DMS79 treated with DMSO at 0.1 percent for 48 hours (cell line): ENCODE data around the gene S100A2.

Experiments used
- DNase-seq: peaks from one replicate; lab custom pipeline; 2025; lab: John Stamatoyannopoulos, UW

The S100A2 gene

DNA sequence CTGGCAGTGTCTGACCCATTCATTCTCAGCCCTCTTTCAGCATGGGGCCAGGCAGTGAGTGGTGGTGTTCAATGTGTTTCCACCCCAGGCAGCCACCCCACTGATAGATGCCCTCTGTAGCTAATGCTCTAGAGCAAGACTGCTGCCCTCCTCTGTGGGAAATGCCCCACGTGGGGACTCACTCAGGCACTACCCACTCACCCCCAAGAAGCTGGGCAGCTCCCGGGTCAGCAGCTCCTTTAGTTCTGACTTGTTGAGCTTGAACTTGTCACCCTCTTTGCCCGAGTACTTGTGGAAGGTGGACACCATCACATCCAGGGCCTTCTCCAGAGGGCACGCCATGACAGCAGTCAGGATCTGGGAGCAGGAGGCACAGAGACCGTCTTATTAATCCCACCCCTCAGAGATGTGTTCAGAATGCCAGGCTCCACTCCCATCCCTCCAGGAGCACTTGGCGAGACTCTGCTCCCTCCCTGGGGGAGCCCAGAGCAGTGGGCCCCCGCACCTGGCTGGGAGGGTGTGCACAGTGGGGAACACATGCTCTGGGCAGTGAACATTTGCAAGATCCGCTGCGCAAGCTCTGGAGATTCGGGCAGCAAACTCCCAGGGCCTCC is 21.1 kb downstream of the S100A2 start:
- DNase-seq = no peak

DNA sequence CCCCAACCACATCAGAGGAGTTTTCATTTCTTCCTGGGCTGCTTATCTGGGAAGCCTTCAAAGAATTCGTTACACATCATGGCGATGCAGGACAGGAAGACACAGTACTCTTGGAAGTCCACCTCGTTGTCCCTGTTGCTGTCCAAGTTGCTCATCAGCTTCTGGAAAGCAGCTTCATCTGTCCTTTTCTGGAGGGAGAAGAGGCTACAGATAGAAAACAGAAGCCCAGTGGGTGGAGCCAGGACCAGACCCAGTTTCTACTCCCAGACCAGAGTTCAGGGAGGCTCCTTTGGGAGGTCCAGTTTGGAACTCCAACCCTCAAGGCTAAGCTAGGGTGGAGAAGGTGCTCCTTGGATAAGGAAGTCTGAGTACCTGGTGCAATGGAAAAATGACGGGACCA is 21.9 kb downstream of the S100A2 start:
- no peak for DNase-seq

DNA sequence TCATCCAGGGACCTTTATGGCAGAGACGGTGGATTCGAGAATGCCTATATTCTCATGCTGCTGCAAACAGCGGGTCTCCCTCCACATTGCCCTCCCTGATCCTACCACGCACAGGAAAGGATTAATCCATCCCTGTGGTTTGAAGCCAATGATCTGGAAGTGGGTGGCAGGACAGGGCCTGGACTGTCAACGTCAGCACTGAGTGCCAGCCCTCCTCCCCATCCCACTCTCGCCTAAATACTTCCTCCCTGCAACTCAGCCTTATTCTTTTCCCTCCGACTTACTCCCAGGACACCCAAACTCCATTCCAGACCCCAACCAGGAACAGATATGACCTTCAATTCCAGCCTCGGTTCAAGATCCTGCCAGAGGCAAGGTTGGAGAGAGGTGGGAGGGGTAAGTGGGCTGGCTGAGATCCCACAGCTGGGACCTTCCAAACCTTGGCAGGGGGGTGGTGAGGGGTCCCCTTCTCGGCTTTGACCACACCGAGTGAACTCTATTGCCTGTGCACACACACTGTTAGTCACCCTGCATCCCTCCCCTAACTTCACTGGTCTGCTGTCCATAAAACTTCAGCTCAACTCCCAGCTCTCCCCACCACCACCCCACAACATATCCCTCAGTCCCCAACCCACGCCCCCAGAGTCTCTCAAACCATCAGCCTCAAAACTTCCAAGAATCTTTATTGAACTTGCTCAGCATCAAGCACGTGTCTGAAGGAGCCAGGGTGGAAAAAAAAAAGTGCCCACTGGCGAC is 22.5 kb downstream of the S100A2 start:
- DNase-seq = no peak

DNA sequence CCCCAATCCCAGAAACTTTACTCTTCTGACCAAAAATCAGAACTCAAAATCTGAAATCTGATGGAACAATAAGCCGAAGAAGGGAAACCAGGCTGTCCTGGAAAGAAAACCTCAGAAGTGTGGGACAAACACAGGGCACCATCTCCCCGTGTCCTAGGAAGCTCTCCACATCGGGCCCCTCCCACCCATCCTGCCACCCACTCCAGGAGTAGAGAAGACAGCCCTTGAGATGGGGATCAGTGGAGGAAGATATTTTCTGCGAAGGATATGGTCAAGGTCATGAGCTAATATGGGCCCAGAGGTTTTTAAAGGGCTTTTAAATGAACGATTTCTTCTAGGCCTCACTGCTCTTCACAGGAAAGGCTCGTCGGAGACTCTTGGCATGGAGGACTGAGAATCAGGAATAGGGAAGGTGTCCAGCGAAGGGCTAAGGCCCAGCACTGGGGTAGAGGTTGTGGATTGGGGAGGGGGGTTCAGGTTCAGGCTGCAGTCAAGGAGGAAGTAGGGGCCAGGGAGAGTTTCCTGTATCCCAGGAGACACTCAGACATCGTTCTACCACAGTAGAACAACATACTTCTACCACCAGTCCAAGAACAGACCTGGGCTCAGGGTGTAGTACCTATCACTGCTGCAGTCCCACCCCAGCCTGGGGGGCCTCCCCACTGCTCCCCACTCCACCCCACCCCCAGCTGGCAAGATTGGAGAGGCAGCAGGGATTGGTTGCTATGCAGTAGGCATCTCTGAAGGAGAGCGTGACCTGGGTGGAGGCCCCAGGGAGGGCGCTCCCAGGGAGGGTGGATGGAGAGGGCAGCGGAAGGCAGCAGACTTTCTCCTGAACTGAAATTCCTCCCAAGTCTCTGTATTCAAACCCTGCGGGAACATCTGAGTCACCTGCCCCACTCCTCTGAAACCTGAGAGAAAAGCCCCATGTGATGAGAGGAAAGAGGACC is 23.7 kb downstream of the S100A2 start:
- no peak for DNase-seq

DNA sequence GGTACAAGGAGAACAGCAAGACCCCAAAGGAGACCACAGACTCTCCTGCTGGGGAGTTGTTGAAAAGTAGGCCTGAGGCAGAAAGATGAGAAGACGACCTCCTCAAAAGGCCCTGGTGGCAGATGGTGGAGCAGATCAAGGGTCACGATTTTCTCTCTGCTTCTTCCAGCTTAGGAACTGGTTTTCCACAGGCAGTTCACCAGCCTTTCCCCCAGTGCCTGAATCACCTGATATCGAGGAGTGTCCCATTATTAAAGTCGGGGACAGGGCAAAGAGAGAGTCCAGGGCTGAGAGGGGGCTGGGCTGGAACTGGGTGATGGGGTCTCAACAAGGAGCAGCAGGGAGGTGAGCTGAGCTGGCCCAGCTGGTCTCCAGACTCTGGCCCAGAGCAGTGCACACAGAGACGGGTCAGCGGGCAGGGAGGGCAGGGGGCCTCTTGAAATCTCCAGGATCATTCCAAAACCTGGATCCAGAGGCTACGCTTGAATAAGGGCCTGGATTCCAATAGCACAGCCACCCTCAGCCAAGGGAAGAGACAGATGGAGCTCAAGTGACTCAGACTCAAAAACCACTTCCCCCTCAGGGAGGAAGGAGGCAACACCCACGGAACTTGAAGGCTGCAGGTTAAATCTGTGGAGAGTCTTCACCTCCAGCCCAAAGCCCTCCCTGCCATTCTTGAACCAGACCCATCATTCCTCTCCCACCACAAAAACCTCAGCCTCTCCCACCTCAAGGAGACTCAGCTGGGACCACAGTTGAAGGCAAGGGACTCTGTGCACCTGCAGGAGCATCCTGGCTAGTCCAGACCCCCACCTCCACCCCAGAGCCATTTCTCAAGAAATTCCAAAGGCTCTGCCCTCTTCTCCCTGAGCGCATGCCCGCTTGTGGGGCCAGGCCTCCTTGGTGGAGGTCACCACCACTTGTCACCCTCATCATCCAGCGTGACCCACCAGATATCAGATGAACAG is 25.0 kb downstream of the S100A2 start, which contains the start of gene S100A5:
Gene S100A5 (minus strand): TSS at position 541 of the 968 bp plus-strand sequence. CDS start 743 bp downstream, outside the sequence.
- DNase-seq = no peak

DNA sequence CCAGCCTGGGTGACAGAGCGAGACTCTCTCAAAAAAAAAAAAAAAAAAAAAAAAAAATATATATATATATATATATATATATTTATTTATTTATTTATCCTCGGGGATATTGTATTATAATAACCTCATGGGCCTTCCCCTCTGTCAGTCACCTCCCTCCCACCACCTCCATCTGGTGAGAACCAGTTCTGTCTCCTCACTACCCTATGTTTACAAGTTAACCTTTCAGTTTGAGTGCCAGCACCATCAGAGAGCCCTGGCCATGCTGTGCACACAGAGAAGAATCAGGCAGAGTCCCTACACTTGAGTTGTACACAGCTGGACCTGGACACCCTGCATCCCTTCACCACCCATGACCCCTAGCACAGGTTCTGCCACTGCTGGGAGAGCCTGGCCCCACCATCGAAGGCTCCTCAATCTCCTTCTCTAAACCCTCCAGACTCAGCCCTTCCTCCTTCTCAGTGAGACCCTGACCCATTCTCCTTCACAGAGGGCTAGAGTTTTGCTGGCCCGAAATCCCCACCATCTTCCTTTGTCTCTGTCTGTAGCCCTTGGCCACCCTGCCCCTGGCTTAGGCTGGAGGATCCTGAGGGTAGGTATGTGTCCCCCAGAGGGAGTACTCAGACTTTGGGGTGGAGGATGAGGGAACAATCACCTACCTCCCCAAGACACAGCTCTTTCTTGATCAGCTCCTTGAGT is 26.1 kb downstream of the S100A2 start:
- DNase-seq = no peak

DNA sequence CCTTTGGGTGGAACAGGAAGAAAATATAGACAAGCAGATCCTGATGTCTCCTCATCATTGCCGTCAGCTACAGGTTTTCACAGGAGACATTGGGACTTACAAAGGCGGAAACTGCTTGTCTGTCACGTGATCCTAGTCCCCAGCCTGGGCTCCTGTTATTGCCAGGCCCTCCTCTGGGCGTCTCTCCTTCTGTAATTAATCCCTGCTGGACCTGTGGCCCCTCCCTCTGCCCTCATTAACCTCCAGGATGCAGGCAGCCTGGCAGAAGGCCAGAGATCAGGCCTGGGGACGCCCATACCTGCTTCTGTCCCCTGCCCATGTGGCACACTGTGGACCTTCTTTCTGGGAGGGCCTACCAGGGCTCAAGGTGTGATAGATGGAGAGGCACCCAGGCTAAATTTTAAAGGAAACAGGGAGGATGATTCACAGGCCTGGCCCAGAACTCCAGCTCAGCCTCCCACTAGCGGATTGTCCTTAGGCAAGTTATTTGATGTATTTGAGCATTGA is 27.3 kb downstream of the S100A2 start:
- DNase-seq = no peak

DNA sequence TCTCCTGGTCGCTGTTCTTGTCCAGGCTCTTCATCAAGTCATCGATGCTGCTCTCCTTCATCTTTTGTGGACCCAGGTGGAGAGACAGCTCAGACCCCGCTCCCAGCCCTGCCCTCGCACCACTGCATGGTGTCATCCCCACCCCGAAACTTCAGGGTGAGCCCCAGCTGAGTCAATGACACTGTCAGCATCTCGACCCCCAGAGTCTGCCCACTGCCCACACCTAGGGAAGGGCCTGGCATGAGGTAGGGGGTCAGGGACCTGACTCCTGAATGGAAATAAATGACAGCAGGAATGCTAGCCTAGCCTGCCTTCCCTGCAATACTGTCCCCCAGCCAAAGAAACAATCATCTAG is 28.3 kb downstream of the S100A2 start:
- DNase-seq = no peak

DNA sequence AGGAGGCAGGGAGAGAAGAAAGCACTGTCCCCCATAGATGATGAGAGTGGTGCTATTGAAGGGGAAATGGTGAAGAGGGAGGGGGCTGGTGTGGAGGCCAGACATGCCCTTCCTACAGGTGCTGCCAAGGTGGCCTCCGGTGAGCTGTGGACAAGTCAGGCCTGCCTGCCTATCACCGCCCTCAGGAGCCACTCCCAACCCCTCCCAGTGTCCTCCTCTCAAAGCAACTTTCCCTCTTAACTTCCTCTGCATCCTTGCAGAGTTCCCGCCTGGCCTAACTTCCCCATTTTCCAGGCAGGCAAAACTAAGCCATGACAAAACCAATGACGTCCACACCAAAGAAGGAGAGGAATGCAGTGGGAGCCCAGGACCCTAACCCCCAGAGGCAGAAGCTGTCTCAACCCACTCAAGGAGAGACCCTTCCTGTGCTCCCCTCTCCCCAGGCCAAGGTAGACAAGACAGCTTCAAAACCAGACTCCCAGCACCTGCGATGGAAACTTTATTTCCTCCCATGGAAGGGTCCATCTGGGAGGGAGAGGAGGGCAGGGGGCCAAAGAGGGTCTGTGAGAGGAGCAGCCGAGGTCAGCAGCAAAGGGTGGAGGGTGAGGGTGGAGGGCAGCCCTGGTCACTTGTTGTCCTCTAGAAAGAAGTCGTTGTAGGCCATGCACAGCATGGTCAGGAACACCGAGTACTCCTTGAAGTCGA is 28.8 kb downstream of the S100A2 start:
- no peak for DNase-seq

DNA sequence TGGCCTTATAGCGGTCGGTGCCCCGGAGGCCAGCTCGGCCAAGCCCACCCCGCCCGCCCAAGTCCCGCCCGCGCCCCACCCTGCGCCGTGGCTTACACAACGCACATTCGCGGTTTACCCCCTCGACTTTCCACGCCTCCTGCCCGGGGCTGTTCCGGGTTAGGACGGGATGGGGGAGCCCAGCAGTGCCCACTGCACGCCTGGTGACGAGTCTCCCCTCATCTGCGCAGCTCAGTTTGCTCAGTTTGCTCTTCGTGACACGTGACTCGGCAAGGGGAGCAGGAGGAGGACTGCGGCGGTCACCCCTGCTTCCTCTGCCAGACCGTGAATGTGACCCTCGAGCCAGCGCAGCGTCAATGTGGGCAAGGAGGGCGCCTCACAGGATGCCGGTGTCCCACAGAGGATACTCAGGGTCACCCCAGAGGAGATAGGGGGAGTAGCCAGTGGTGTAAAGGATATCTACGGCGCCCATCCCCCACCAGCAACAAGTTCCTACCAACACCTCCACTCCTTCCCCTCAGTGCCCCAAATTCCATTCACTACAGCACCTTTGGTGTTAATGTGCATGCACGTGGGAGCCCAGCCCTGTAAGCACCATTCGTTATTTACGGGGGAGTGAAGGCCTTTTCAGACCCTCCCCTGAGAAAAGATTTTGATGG is 29.5 kb downstream of the S100A2 start:
- DNase-seq = peak; percentile 76

DNA sequence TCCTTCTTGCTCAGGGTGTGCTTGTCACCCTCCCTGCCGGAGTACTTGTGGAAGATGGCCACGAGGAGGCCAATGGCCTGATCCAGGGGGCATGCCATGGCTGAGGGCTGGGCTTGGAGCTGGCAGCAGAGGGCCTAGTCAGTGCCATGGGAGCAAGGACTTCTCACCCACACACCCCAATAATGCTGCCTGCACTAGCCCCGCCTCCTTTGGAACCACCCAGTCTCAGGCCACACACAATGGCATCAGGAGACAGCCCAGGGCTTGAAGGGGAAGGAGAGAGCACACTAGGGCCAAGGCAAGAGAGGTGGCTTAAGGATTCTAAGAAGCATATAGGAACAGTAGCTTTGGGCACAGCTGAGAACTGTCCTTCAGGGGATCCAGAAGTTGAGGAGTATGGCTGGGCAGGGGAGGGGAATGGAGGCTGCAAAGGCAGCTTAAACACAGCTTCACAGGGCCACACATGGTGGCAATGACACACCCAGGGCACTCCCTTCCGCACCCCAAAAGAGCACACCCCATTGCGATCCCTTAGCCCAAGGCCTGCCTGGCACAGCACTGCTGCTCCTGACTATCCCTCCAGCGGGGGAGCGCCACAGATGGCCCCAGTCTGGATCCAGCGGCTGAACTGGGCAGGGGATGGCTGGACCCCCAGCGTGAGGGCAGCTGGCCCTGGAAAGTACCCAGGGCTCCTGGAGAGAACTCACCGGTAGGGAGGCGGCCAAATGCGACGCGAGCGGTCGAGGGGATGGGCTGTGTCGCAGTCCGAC is 30.2 kb downstream of the S100A2 start, which contains the start of gene S100A6:
Gene S100A6 (minus strand): TSS at position 750 of the 770 bp plus-strand sequence. CDS start 652 bp downstream, at position 98.
- DNase-seq = no peak

DNA sequence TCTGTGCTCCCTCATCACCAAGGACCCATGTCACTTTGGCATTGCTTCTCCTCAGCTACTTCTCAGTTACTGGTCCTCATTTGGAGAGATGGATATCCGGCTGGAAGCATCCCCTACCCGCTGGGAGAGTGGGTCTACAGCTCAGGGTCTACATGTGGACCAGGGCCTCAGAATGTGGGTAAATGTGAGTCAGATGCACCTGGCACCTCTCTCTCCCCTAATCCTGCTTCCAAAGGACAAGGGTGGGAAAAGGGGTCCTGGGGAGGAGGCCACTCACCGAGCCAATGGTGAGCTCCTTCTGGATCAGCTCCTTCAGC is 30.8 kb downstream of the S100A2 start:
- no peak for DNase-seq

DNA sequence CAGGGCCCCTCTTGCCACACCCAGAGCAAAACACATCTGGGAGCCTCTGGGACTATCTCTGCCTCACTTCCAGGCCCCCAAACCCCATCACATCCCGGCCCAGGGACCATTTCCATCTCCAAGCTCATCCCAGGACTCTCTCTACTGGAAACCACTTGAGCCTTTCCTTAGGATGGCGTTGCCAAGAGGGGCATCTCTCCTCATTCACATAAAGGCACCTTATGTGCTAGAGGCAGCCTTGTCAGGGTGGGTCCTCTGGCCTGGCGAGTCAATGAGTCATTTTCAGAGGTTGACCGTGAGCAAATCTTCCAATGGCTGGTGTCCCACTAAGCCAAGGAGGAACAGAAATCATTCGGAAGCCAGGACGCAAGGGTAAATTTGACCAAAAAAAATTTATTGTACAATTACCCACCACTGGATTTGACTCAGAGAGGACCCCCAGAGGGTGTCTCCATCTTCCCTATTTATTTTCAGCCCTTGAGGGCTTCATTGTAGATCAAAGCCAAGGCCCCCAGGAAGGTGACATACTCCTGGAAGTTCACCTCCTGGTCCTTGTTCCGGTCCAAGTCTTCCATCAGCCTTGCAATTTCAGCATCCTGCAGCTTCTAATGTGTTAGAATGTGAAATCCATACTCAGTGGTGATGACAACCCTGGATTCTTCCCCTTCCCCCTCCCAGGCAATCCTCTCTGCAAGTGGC is 31.3 kb downstream of the S100A2 start:
- DNase-seq = no peak

DNA sequence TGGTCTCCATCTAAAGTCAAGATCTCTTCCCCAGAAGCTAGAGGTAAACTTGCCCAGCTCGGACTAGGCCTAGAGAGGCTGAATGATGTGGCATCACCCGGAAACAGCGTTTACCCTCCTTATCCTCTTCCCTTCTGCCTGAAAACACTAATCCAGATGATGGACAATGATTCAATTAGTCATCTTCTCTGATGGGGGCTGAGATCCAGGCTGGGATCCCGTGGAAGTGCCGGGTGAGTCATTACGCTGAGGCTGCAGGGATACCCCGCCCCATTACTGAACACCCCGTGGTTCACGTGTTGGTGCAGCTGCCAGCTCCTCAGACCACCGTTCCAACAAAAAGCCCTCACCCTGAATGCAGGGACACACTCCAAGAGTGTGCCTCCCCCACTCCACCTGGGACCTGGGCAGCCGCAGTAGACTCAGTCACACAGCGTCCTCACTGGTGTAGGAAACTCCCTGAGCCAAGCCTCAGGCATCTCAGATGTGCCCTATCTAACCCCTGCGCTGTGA is 31.9 kb downstream of the S100A2 start:
- DNase-seq = peak; percentile 77

DNA sequence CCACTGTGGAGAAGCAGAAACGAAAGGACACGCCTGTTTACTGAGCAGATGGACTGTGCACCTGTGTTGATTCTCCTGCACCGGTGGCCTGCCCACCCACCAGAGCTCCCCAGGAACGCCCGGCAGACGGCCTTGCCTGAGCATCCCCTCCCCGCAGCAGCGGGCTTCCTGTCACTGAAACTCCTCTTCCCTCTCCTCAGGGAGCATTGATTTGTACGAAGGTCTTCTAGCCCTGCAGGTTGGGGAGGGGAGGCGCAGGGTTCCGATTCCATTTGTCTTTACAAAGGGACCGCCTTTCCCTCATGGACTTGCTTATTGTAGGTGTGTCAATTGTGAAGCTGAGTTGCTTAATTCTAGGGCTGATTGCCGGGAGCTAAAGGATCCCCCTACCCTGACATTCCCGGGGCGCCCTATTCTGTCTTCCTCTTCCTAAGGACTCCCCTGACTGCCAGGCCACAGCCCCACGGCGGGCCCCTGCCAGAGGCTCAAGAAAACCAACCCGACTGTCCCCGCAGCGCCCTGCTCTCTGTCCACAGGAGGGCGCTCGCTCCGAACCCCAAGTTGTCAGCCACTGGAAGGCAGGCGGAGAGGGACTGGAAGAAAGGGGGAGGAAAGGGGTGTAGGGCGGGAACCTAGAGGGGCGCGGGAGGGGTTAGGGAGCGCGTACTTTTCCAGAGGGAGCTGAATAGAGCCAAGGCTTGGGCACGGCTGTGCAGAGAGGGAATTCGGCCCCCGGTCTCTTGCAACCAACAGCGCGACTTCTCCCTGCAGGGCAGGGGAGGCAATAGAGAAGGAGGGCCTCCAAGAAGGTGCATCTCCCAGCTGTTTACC is 32.7 kb downstream of the S100A2 start:
- DNase-seq = peak; percentile 93

DNA sequence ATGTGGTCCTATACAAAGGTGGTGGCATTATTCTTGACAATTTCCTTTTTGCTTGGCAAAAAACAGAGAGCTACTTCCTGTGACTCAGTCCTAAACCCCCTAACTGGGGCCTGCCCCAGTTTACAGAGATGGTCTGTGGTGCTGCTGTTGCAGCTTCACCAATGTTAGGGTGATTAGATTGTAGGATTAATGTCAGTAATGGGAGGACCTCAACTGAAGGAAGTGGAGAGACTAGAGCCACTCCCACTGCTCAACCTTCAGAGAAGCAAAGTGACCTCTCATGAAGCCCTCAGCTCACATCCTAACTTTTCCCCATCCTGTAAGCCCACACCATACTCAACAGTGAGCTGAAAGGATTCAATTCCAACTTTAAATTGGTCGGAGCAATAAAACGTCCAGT is 33.5 kb downstream of the S100A2 start:
- no peak for DNase-seq

DNA sequence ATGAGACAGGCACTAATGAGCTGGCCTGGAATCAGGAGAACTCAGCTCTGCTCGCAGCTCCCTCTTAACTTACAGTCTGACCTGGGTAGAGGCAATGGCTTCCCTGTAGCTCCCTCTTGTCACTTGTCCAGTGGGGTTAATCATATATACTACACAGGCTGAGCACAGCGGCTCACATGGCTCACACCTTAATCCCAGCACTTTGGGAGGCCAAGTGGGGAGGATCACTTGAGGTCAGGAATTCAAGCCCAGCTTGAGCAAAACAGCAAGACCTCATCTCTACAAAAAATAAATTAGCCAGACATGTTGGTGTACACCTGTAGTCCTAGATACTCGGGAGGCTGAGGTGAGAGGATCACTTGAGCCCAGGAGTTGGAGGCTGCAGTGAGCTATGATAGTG is 34.0 kb downstream of the S100A2 start:
- no peak for DNase-seq
